ENCODE results near the gene PRKCQ.

DNA sequence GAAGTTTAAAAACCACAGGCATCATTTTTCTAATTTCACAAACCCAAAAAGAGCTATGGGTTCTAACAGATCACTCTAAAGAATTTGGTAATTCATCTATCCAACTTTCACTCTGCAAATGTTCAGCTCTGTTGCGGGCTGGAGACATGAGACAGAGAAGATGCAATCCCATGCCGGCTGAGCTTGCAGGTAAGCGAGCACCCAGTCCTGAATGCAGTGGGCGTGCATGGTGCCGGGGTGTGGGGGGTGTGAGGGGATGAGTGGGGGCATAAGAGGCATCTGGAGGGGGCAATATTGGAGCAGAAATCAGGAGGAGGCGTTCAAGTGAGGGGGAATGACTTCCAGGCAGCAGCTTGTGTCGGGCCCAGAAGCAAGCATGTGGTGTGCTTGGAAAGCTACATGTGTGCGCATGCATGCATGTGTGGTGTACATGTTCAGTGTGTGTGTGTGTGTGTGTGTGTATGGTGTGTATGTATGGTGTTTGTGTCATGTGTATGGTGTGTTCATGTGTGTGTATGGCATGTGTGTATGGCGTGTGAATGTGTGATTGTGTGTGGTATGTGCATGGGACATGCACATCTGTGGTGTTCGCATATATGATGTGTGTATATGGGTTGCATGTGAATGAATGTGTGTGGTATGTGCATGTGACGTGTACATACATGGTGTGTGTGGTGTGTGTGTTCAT, 172.9 kb downstream of the PRKCQ start:
- TF ChIP-seq CTCF (IDR thresholded peaks at IDR 0.05; ENCODE audit: low read length): no peak
- TF ChIP-seq EZH2 (optimal IDR thresholded peaks at IDR 0.05; ENCODE audit: low read depth, low read length): no peak

Measured in MM.1S (cell line).